ENCODE results near the gene CCDC102B.
"Not testable (repeated sequence)": the region's sequence is repeated elsewhere in the genome, so short reads cannot be mapped to it uniquely, and the experiment has no call there.

CCDC102B gene

DNA sequence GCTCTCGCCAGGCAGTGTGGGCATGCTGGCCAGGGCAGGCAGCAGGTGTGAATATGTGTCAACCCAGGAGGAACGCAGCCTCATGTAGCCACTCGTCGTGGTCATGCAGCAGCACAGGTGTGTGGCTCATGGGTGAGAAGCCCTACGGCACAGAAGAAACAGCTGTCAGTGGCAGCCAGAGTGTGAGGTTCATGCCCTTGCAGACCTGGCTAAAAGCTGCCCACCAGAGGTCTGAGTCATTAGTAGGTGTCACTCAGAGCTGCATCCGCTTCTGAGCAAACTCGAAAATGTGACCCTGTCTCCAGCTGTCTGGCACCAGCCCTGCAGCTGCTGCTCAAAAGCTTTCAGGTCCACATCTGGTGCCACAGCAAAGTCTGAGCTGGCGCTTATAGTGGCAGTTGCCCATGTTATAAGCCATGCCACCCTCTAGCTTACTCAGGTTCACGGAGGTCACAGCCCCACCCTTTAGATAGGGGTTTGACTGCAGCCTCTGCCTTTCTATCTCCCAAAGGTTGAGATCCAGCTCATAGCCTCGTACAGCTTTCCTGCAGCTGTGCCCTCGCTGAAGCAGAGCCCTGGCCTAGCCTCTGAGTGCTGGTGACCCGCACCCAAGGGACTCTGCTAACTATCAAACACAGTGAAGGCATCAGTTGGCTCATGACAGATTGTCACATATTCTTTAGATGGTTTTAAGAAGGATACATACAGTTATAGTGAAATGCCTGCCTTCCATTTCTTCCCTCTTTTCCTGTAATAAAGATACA is 195.0 kb downstream of the CCDC102B start:
- no peak overlapping the region for H3K4me3 ChIP-seq (replicated peaks in 1 of 2; ENCODE audit: low read depth in 2 of 2, low read length in 2 of 2)
- DNase-seq (ENCODE audit: low read depth in 2 of 2), result no peak

DNA sequence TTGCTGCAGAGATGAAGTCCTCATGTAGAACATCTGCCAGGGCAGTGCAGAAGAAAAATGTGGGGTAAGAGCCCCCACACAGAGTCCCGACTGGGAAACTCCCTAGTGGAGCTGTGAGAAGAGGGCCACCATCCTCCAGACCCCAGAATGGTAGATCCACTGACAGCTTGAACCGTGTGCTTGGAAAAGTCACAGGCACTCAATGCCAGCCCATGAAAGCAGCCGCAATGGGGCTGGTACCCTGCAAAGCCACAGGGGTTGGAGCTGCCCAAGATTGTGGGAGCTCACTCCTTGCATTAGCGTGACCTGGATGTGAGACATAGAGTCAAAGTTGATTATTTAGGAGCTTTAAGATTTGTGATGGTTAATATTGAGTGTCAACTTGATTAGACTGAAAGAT is 197.8 kb downstream of the CCDC102B start:
- no peak for DNase-seq (ENCODE audit: low read depth in 2 of 2)
- no peak for TF ChIP-seq CTCF (IDR thresholded peaks at IDR 0.05; ENCODE audit: low read depth, low read length)

More for the DNA sequence above, 195.0 kb downstream of the CCDC102B start:
- no peak for TF ChIP-seq CTCF (IDR thresholded peaks at IDR 0.05; ENCODE audit: low read depth, low read length)

GRCh38 chr18:68997845-68998244 is 200.0 kb downstream of the CCDC102B start:
- DNase-seq (ENCODE audit: low read depth in 2 of 2), result no peak
- no peak overlapping the region for H3K4me3 ChIP-seq (replicated peaks in 1 of 2; ENCODE audit: low read depth in 2 of 2, low read length in 2 of 2)
- TF ChIP-seq CTCF (IDR thresholded peaks at IDR 0.05; ENCODE audit: low read depth, low read length), result no peak

More for the DNA sequence above, 197.8 kb downstream of the CCDC102B start:
- H3K4me3 ChIP-seq (replicated peaks in 1 of 2; ENCODE audit: low read depth in 2 of 2, low read length in 2 of 2), result no peak overlapping the region

DNA sequence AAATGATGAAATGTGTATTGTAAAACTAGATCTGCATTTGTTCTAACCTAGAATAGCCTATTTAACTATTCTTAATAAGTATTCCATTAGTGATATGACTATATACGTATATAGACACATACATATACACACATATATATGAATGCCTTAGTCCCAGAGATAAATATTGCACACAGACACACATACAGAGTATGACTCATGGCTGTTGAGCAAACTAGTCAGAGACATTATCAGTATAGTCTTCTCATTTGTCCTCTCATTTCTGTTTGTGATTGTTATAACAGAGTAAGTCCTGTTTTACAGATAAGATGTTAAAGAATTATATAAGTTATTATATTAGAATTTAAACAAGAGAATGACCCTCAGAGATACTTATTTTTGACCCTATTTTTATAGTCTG is 202.5 kb downstream of the CCDC102B start:
- no peak for TF ChIP-seq CTCF (IDR thresholded peaks at IDR 0.05; ENCODE audit: low read depth, low read length)
- peak; percentile 28 to 52 for DNase-seq (ENCODE audit: low read depth in 2 of 2)
- H3K4me3 ChIP-seq (replicated peaks in 1 of 2; ENCODE audit: low read depth in 2 of 2, low read length in 2 of 2), result no peak overlapping the region

GRCh38 chr18:69002233-69002632 is 204.4 kb downstream of the CCDC102B start:
- peak; percentile 39 for TF ChIP-seq CTCF (IDR thresholded peaks at IDR 0.05; ENCODE audit: low read depth, low read length)

DNA sequence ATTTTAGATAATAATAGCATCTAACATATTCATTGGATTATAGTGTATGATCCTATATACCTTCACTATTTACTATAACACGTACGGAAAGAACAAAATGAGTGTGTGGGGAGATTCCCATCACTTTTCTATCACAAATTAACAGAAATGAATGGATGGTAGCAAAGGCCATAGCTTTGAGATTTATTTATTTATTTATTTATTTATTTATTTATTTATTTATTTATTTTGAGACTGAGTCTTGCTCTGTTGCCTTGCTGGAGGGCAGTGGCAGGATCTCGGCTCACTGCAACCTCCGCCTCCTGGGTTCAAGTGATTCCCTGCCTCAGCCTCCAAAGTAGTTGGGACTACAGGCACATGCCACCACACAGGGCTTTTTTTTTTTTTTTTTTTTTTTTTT is 208.3 kb downstream of the CCDC102B start:
- not testable (repeated sequence) for H3K4me3 ChIP-seq (replicated peaks in 1 of 2; ENCODE audit: low read depth in 2 of 2, low read length in 2 of 2); DNase-seq (ENCODE audit: low read depth in 2 of 2)

More at GRCh38 chr18:69002233-69002632, 204.4 kb downstream of the CCDC102B start:
- no peak overlapping the region for H3K4me3 ChIP-seq (replicated peaks in 1 of 2; ENCODE audit: low read depth in 2 of 2, low read length in 2 of 2)
- DNase-seq (ENCODE audit: low read depth in 2 of 2), result no peak

DNA sequence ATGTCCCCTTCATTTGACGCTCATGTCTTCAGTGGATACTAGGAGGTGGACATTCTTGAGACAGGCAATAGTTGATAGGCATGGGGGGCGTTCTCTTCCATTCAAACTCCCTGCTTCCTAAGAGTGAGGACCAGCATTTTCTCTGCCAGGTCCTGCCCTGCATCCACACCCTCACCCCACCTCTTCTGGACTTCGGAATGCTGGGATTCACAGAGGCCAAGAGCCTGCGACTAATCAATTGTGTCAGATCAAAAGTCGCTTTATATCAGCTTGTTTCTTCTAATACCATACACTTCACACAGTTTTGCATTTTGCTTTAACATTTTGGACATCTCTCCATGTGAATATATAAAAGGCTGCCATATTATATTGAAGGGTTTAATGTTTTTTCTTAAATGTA is 210.7 kb downstream of the CCDC102B start:
- H3K4me3 ChIP-seq (replicated peaks in 1 of 2; ENCODE audit: low read depth in 2 of 2, low read length in 2 of 2), result no peak overlapping the region

More for the DNA sequence above, 210.7 kb downstream of the CCDC102B start:
- TF ChIP-seq CTCF (IDR thresholded peaks at IDR 0.05; ENCODE audit: low read depth, low read length), result no peak
- DNase-seq (ENCODE audit: low read depth in 2 of 2), result no peak

Data from cardiac fibroblast (primary cell).